Left colon (tissue), 2 donors: ENCODE measurements around the gene NDUFV2. TPM values are rescaled to one million over a fixed set of nuclear protein-coding genes. Genes with fewer than 3 reads are reported as not detected.

ENCODE experiments used
- ATAC-seq: fragments of 200-7000 bp; cut with Tn5 transposase; one replicate; pipeline ENCODE4 v1.9.1; 2020; ENCODE audit warnings: mild to moderate bottlenecking, moderate library complexity
- DNase-seq, 2 donors: peaks; one replicate each; pipeline ENCODE4 v3.0.0-alpha.2; 2020
- intact Hi-C, 2 donors: fragments of 100-400 bp; cut with DNase I in 1 of 2; cut with micrococcal nuclease in 1 of 2; formaldehyde crosslinking; loops; one replicate each; pipeline versions ENCODE4 v1.11.2 to v1.14.0; 2022; cut with DNase I, micrococcal nuclease
- long read RNA-seq: library from polyadenylated mRNA; unstranded; transcript quantifications from one replicate; pipeline ENCODE4 v2.0.0, GENCODE V29; 2021
- total RNA-seq, 2 donors: library from RNA; stranded (reverse); fragmentation: NEBNext Ultra II Directional; extraction: Animal tissue kit (Norgen Biotek cat#: 25700); gene quantifications; one replicate each; pipeline ENCODE4 v1.2.1, GENCODE V29; 2021
- donor health status: DM: no; HTN: no; CAD: no.
- donor health status: DM: yes; HTN: yes; CAD: no.

NDUFV2 gene
- total RNA-seq: 100 to 1,000 TPM; 167 to 191 TPM
- long read RNA-seq, transcript NDUFV2-201 (8 exons, 930 nt): major isoform, 249 of 254 reads
- long read RNA-seq, partial matches to known transcripts: 4 of 254 reads
- long read RNA-seq, other reads (novel, unspliced or antisense): 1 of 254 reads

DNA sequence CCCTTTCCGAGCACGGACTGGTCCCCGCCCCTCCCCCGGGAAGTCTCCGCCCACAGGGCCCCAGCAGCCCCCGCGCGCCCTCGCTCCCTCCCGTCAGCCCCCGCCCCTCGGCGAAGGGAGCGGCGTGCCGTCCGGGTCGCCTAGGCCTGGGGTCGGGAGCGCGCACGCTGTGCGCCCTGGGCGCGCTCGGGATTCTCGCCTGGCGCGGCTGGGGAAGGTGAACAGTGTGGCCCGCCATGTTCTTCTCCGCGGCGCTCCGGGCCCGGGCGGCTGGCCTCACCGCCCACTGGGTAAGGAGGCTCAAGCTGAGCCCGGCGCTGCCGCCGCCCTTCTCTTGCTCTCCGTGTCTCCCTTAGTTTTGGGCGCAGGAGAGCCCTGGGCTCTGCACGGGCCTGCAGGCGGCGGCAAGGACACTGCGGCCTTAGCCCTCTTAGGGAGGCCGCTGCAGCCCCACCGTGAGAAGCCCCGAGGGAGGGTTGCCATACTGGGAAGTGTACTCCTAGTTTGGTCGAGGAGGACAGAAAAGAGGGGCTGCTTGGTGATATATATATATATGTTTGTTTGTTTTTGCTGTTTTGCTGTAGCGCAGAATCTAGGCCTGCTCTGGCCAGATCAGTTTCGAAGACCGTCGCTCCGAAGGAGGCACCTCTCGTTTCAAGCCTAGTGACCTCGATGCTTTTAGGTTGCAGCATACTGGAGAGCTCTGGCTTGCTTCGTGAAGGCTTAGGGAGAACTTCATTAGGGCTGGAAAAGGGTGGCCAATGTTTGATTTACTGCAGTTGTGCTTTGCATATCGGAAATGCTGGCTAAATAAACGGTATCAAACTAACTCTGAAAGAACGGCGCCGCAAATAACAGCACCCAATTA, at the start of gene NDUFV2:
TSS of gene NDUFV2 (plus strand) at position 192 of the 868 bp plus-strand sequence. CDS start at position 237, 45 bp downstream.
- DNase-seq (peak; percentile 96 to 99), ATAC-seq (peak; percentile 97)
- intact Hi-C loops: loop anchor here in 1 of 2 donors (5.0 kb wide), 1 partner anchor 35 kb away; the partner anchor contains the start of gene ANKRD12

DNA sequence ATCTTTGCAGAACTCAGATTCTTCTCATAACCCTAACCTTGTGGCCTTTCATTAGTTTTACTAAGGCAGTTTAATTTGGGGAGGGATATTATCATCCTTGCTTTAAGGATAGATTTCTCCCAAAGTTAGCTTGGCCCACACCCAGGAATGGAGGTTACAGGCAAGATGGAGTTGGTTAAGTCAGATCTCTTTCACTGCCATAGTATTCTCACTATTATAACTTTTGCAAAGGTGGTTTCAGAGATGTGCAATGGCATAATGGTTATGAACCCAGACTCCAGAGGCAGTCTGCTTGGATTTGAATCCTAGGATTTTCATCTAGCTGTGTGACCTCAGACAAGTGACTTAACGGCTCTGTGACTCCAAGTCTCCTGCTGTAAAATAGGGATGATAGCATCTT, 48.7 kb upstream of the NDUFV2 start:
- intact Hi-C loops: loop anchor here in 1 of 2 donors (10.0 kb wide), 1 partner anchor 369 kb away; no protein-coding TSS in a partner anchor
- no peak for DNase-seq
- no peak for ATAC-seq

GRCh38 chr18:9055185-9055584, 47.3 kb upstream of the NDUFV2 start:
- ATAC-seq (no peak), DNase-seq (no peak)
- intact Hi-C loops: loop anchor here in 1 of 2 donors (10.0 kb wide), 1 partner anchor 370 kb away; no protein-coding TSS in a partner anchor

DNA sequence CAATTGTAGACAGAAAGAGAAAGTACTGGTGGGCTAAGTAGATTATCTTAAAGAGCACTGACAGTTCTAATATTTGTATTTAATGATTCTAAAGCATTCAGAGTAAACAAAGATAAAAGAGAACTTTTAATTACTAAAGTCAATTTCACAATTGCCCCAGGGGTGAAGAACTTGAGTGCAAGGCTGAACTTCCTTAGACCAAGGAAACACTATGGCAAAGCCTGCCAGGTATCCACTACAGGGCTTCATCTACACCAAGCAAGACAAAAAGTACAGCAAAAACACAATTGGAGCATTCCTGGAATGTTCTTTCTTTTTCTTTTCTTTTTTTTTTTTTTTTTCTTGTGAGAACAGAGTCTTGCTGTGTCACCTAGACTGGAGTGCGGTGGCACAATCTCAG, 46.9 kb upstream of the NDUFV2 start:
- DNase-seq (no peak), ATAC-seq (no peak)
- intact Hi-C loops: loop anchor here in 1 of 2 donors (10.0 kb wide), 1 partner anchor 371 kb away; no protein-coding TSS in a partner anchor

DNA sequence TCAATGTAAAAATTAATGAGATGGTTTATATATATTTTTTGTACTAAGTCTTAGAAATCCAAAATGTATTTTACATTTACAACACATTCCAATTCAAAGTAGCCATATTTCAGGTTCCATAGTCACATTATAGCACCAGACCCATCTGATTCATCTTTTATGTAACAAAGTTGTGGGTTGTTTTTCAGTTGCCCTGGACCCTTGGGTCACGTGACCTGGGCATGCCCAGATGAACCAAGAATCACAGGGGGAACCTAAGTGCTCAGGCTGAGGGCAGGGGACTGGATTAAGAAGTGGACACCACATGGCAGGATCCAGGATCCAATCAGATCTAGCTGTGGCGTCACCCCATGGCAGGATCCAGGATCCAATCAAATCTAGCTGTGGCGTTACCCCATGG, 44.9 kb upstream of the NDUFV2 start:
- no peak for ATAC-seq
- intact Hi-C loops: loop anchor here in 1 of 2 donors (10.0 kb wide), 1 partner anchor 373 kb away; no protein-coding TSS in a partner anchor
- DNase-seq: no peak

GRCh38 chr18:9058406-9058805, 44.1 kb upstream of the NDUFV2 start:
- intact Hi-C loops: loop anchor here in 1 of 2 donors (10.0 kb wide), 1 partner anchor 374 kb away; no protein-coding TSS in a partner anchor
- no peak for ATAC-seq
- DNase-seq: no peak

GRCh38 chr18:9062418-9062751, 40.1 kb upstream of the NDUFV2 start:
- ATAC-seq: no peak
- intact Hi-C loops: no loop called here
- no peak for DNase-seq

- intact Hi-C loops: no loop called here
- ATAC-seq (no peak), DNase-seq (no peak)
Observed at GRCh38 chr18:9065864-9066263, 36.6 kb upstream of the NDUFV2 start.

- intact Hi-C loops: no loop called here
- no peak for DNase-seq
- no peak for ATAC-seq
Observed at GRCh38 chr18:9066358-9066757, 36.1 kb upstream of the NDUFV2 start.

DNA sequence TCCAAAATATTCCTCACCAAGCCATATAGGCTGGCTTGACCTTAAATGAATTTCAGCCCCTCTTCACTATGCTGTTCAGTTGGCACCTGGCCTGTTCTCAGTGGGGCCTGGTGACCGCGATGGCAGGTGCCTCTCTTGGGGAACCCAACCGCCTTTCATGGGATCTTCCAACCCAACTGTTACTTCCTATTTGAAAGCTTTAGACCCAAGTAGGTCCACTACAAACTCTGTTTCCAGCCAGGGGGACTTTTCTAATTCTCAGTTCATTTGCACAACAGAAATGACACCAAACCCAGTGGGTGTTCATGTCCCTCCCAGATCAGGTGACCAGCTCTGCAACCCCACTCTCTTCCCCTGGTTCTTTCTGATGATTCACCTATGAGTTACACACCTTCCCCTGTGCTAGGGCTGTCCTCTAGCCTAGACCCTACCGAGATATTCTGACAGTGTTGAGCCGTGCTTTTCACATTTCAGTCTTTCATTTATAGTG, 35.6 kb upstream of the NDUFV2 start:
- intact Hi-C loops: no loop called here
- ATAC-seq: peak; percentile 26
- DNase-seq: no peak

GRCh38 chr18:9067823-9068222, 34.7 kb upstream of the NDUFV2 start:
- no peak for DNase-seq
- intact Hi-C loops: no loop called here
- ATAC-seq: peak; percentile 70

- ATAC-seq: peak; percentile 89
- DNase-seq: no peak
- intact Hi-C loops: no loop called here
Observed at GRCh38 chr18:9068346-9068745, 34.2 kb upstream of the NDUFV2 start.

GRCh38 chr18:9069601-9070000, 32.9 kb upstream of the NDUFV2 start:
- DNase-seq: no peak
- no peak for ATAC-seq
- intact Hi-C loops: no loop called here

GRCh38 chr18:9070212-9070611, 32.3 kb upstream of the NDUFV2 start:
- intact Hi-C loops: loop anchor here (5.0 to 10.0 kb wide), 2 partner anchors 75 to 77 kb away; no protein-coding TSS in a partner anchor
- no peak for ATAC-seq
- no peak for DNase-seq

- intact Hi-C loops: loop anchor here in 1 of 2 donors (10.0 kb wide), 1 partner anchor 65 kb away; no protein-coding TSS in a partner anchor
- ATAC-seq: no peak
- no peak for DNase-seq
Observed at GRCh38 chr18:9079818-9080528, 22.5 kb upstream of the NDUFV2 start.

- ATAC-seq (no peak), DNase-seq (no peak)
- intact Hi-C loops: no loop called here
Observed at GRCh38 chr18:9081940-9082339, 20.6 kb upstream of the NDUFV2 start.

- intact Hi-C loops: no loop called here
- ATAC-seq (no peak), DNase-seq (no peak)
Observed at GRCh38 chr18:9082711-9083510, 19.6 kb upstream of the NDUFV2 start.

- DNase-seq: no peak
- intact Hi-C loops: no loop called here
- no peak for ATAC-seq
Observed at GRCh38 chr18:9086015-9086414, 16.5 kb upstream of the NDUFV2 start.
